Stimulated activated CD4-positive, alpha-beta T cell treated with anti-CD3 and anti-CD28 coated beads, Interleukin-12 subunit alpha, Interleukin-12 subunit beta, amount 100 ng/mL, for 4 hours (primary cell): ENCODE results near the gene FAF1.

Experiments
- DNase-seq: peaks from one replicate; pipeline ENCODE4 v3.0.0-alpha.2; 2020

The FAF1 gene

GRCh38 chr1:50693829-50694228, 266.2 kb downstream of the FAF1 start:
- DNase-seq = no peak

DNA sequence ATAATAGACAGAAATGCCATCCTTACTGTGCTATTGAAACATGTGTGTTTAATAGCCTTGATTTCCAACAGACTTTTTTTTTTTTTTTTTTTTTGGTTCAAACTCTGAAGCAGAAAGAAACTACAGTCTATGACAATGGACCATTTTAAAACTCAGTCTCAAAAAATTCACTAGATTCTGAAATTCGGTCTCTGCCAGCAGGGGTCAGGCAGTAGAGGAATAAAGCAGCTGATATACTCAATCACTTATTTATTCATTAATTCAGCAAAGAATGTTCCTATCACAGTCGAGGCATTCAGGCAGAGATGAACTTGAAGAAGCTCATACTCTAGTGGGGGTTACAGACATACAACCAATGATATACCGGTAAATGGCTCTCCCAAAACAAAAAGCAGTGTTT, 275.9 kb downstream of the FAF1 start:
- no peak for DNase-seq

DNA sequence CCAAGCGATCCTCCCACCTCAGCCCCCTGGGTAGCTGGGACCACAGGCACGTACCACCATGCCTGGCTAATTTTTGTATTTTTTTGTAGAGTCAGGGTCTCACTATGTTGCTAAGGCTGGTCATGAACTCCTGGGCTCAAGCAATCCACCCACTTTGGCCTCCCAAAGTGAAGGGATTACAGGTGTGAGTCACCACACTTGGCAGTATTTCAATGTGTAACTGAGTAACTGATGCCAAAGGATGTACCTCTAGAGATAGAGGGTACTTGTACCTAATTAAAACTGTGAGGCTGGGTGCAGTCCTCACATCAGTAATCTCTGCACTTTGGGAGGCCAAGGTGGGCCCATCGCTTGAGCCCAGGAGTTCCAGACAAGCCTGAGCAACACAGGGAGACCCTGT, 278.1 kb downstream of the FAF1 start:
- DNase-seq = no peak

DNA sequence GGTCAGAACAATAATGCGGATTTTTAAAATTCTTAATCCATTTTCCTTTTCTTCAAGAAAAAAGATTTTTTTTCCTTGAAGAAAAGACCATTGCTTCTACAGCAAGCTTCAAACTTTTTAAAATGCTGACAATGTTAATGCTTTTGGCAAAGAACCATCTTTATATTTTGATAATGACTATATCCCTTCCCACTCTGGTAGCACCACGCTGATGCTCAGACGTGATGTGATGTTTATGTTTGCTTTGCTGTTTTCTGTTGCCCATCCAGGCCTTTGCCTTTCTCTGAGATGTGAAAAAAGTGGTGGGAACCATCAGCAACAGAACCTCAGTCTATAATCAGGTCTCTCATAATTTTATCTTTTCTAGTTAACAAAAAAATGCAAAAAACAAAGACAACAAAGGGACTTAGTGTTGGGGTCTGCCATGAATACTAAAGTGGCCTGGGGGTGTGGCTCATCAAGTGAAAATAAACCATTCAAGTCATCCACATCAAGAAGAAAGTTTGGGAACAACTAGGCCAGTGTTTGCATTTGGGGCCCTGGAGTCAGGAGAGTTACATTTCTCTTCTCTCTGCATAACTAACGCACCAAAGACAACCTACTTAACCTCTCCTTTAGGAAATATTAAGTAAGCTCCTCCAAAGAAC, 292.2 kb downstream of the FAF1 start:
- no peak for DNase-seq

GRCh38 chr1:50667272-50667671, 292.8 kb downstream of the FAF1 start:
- no peak for DNase-seq

- no peak for DNase-seq
These were observed 293.2 kb downstream of the FAF1 start for GRCh38 chr1:50666849-50667248.

DNA sequence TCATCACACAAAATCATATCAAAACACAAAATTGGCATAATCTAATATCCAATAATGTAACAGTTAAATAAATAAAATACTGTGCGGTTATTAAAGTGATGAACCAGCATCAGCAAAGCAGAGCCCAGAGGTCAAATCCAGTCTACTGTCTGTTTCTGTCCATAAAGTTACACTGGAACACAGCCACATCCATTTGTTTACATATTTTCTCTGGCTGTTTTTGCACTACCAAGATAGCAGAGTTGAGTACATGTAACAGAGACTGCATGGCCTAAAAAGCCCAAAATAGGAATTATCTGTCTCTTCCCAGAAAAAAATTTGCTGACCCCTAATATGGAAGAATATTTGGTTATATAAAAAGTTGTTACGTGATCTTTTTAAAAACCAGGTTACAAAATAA, 294.7 kb downstream of the FAF1 start:
- DNase-seq = no peak

- DNase-seq = no peak
These were observed 298.4 kb downstream of the FAF1 start for GRCh38 chr1:50661626-50662025.

DNA sequence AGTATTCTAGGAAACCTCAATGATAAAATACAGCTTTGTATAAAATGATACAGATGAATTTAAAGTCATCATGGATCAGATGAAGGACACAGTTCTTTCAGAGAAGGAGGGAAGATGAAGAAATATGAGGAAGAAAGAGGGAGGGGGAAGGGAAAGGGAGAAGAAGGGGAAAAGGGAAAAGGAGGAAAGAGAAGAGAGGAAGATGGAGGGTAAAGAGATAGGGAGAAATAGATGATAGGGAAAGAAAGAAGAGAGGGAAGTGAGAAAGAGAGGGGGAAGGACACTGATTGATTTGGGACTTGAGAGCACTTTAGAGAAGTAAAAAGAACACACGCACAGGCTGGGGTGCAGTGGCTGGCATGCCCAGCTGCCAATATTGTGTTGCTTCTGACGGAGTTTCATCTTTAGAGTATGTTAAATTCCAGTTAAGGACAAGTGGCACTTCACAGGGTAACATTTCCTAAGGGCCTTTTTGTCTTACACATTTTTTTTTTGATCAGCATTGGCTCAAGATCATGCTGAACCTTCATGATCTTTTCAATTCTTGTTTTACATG, 300.9 kb downstream of the FAF1 start:
- DNase-seq = no peak

- DNase-seq = no peak
These were observed 301.5 kb downstream of the FAF1 start for GRCh38 chr1:50658459-50659076.

GRCh38 chr1:50656931-50657330, 303.1 kb downstream of the FAF1 start:
- DNase-seq = no peak

- DNase-seq = no peak
These were observed 308.4 kb downstream of the FAF1 start for GRCh38 chr1:50651476-50652263.

DNA sequence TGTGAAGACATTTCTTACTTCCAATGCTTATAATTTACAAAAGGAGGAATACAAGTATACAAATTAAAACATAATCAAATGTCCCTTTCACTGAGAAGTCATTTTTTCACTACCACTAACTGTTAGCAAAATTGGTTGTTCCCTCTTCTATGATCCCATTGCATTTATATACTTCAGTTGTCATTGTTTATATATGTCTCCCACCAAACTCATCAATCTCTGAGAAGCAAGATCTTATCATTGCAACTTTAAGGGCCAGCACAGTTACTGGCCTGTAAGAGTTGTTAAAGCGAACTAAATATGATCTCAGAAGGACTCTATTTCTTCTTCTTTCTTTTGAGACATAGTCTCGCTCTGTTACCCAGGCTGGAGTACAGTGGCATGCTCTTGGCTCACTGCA, 313.5 kb downstream of the FAF1 start:
- no peak for DNase-seq

GRCh38 chr1:50645139-50645538, 314.9 kb downstream of the FAF1 start:
- no peak for DNase-seq

DNA sequence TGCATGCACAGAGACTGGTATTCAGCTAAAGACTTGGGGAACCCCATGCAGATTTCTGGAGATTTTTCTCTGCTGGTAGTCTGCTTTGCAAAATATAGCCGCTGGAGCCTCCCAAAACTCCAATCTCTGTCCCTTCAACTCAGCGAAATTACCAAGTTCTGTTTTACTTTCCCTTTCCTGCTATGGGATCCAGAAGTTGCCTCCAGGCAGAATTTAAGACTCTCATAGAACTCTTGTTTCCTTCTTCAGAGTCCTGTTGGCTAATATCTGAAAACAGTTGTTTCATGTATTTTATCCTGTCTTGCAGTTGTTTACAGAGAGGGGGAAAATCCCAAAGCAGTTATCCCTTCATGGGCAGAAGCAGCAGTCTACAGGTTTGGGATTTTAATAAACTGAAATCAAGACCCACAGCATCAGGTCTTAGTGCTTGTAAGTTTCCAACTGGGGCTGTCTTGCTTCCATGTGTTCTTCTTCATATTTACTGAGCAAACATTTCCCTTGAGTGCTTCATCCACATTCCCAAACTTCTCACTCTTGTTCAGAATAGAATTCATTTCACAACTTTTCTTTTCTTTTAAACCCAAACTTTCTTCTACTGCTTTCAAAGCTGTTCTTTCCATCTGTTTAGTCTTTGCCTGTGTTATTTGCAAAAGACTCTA, 315.5 kb downstream of the FAF1 start:
- no peak for DNase-seq

DNA sequence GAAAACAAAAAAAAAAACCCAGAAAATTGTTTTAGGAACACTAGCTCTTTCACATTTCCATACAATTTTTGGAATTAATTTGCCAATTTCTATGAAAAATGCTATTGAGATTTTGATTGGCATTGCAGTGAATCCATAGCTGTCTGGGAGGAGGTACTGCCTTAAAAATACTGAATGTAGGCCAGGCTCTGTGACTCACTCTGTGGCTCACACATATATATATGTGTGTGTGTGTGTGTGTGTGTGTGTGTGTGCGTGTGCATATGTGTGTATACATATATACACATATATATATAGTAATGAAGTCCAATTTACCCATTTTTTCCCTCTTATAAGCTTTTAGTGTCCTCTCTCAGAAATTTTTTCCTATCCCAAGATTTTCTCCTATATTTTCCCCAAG, 322.6 kb downstream of the FAF1 start:
- no peak for DNase-seq

- DNase-seq = no peak
These were observed 325.8 kb downstream of the FAF1 start for GRCh38 chr1:50634251-50634650.

GRCh38 chr1:50633465-50633864, 326.6 kb downstream of the FAF1 start:
- no peak for DNase-seq

DNA sequence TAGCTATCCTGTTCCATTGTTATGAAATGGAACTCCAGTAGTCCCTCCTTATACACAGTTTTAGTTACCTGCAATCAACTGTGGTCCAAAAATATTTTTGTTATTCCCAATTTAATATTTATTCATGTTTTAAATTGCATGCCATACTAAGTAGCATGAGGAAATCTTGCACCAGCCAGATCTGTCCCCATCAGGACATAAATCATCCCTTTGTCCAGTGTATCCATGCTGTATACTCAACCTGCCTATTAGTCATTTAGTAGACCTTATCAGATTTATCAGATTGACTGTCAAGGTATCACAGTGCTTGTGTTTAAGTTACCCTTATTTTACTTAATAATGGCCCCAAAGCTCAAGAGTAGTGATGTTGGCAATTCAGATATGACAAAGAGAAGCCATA, 328.9 kb downstream of the FAF1 start:
- no peak for DNase-seq

DNA sequence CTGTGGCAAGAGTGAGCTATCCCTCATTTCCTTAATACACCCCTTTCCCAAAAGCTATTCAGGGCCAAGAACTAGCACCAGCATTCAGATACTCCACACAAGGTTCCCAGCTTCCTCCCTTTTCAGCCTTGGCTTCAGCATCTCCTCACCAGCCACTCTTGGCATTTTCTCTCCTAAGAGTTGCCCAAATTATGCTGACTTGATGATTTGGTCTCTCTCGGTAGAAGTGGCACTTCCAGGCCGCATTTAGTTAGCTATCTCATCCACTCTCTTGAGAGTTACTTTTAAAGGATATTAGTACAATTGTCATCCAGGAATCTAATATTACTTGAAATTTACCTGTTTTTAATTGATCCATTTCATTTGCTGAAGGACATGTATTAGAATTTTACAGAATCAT, 337.8 kb downstream of the FAF1 start:
- no peak for DNase-seq

DNA sequence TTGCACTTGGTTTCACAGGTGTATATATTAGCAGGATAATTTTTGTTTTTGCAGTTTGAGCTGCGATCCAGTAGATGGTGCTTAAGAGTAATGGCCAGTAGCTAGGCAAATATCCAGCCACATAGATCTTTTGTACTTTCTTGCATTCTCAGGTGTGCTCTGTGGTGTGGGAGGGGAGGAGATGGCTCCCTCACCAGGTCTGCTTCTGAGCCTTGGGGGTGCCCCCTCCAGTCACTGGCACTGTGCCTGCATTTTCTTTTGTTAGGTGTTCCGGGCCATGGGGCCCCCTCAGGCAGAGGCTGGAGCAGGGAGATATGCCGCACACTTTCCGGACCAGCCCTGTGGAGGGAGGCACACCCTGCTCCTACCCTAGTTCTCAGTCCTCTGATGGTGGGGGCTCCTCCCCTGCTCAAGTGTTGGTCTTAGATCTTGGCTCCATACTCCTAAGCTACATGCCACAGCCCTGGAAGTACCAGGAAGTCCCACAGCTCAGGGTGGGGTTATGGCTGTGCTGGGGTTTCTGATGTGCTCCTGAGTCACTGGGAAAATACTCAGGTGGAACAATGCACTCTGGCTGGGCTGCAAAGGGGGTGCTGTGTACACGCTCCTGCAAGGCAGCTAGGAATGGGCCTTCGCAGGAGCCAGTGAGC, 339.3 kb downstream of the FAF1 start:
- no peak for DNase-seq

- DNase-seq = no peak
These were observed 344.9 kb downstream of the FAF1 start for GRCh38 chr1:50615036-50615750.
